GM19099 (cell line): ENCODE data around the gene OSM.

Source experiments
- POLR2A ChIP-seq: IDR thresholded peaks from 3 replicates; pipeline ENCODE4 v1.6.1; 2011; ENCODE audit warnings: low read depth; ENCODE audit not compliant: insufficient read length; ENCODE audit errors: extremely low read depth

Gene OSM

DNA sequence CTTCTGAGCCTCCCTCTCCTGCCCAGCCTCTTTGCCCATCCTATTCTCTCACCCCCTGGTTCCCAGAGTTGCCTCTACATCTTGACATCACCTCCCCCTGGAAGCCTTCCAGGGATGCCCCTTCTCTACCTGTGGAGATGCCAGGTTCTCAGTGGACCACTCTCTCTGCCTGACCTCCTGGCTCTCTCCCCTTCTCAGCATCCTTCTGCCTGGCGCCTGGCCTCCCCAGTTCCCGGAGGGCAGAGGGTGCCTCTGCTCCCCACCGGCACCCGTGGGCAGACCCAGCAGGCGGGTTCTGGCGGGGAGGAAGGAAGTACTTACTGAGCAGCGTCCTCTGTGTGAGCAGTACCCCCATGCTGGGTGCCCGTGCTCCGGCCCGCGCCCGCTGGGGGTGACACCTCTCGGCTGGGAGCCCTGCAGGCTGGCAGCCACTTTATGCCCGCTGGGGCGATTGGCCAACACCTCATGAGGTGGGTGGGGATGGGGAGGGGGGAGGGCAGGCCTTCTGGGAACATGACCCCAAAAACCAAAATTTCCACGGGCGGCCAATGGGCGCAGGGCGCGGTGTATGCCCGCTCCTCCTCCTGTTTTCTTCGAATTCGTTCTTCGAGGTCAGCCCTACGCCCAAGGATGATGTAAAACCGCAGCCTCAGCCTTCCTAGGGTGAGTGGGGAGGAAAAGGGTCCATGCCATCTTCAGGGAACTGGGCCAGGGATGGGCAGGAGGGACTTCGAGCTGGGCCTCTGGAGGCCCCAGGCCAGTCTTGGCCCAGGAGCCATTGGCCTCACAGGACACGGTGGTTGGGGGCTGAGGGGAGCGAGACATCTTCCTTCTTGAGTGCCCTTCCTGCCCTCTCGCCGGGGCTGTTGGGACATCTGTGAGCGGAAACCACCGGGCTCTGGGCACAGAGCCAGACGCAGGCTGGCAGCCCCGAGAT, at the start of gene OSM:
Gene OSM, minus strand, starts transcription at position 407 of the 937 bp plus-strand sequence. Its CDS starts 52 bp downstream, at position 355.
- peak; percentile 24 for TF ChIP-seq POLR2A

DNA sequence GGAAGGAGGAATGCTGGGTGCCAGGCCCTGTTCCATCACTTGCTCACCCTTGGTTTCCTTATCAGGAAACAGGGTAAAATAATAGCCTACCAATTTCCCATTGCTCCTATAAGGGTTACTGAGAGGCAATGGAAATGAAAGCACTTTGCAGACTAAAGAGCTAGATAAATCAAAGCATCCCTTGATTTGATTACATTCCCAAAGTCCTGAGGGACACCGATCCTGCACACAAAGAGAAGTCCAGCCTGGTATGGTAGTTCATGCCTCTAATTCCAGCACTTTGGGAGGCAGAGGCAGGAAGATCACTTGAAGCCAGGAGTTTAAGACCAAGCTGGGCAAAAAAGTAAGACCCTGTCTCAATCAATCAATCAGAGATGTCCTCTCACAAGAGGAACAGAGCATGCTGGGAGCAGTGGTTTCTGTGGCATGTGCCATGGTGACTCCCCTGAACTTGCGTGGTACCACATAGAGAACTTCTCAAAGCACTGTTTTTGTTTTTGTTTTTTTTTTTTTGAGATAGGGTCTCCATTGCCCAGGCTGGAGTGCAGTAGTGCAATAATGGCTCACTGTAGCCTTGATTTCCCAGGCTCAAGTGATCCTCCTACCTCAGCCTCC, 49.4 kb upstream of the OSM start:
- no peak for TF ChIP-seq POLR2A

DNA sequence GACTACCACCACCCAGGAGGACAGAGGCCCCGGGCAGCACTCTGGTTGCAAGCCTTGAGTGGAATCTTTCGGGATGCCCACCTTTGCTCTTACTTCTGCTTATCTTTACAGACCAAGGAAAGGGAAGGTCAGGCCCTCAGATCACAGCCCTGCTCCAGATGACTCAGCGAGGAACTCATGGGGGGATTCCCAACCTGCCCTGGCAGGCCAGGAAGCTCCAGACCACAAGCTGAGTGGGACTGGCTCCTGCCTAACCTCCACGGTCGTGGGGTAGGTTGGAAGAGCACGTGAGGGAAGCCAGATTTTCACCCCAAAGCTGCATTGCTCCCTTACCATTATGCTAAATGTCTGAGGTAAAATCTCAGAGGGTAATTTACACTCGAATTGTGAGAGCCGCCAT, 48.3 kb upstream of the OSM start:
- no peak for TF ChIP-seq POLR2A

DNA sequence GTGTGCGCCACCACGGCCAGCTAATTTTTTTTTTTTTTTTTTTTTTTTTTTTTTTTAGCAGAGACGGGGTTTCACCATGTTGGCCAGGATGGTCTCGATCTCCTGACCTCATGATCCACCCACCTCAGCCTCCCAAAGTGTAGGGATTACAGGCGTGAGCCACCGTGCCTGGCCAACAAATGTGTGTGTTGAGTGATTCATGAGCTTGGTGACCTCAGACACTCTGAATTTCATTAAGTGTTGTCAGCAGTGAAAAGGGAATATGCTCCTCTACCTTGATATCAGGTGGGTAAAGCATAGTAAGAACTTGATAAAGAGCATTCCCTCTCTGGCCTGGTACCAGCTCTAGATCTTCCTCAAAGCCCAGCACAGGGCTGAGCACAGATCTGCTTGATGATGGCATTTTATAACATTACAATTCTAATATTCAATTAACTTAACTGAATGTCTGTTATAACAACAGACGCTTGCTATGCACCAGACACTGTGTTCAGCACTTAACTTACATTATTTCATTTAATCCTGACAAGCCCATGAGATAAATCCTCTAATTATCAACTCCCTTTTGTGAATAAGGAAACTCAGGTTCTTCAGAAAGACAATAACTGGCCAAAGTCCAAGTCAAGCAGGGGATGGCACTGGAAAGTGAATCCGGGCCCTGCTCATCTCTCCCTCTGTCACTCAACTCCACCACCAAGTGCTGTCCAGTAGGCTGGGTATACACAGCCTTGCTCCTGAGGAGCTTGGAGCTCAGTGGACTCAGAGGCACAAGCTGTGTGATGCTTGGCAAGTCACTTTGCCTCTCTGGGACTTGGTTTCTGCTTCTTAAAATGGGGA, 47.1 kb upstream of the OSM start:
- TF ChIP-seq POLR2A, result no peak

DNA sequence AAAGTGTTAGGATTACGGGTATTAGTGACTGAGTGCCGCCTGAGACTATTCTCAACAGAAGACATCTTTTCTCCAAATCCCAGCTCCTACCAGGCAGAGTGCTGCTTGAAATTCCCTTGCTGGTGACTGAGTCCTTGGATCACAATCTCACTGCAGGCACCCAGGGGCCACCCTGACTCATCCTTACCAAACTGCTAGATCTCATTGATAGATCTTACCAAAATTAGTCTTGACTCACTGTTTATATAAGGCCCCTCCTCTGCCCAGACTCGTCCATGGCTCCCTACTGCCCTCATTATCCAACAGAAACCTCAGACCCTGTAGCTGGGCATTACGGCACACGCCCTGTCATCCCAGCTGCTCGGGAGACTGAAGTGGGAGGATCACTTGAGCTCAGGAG, 45.4 kb upstream of the OSM start:
- TF ChIP-seq POLR2A, result no peak

DNA sequence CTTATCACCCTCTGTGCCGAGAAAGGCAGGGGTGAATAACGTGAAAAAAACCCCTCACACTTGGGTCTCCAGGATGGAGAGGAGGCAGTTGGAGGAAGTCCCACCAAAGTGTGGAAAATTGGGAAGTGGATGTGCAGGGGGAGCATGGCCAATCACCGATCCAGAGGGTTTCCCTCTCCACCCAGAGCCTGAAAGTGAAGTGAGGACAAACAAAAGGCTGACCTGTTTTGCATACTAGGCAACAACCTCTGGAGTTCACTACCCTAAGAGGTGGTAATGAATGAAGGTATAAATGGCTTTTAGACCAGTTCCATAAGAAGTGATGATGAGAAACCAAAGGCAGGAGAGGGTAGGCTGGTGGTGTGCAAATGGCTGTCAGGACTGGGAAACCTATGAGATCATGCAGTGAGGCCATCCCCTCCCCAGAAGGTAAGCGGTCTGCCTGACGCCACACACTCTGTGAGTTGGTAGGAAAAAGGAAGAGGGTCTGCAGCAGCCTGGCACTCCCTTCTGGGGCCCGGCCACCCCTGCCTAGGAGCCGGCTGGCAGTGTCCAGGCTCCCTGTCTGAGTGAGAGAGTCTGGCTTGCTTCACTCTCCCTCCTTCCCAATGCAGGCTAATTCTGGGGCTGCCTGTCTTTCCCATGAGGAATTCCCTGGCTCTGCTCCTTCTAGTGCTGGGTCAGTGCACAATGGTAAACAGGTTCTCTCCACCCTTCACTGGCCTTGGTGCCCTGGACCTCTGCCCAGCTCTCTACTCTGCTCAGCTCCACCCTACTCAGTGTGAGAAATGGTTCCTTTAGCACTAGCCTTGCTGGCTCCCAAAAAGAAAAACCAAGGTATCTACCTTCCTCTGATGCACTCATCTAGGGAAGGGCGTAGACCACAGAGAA, 44.5 kb upstream of the OSM start:
- TF ChIP-seq POLR2A, result no peak

DNA sequence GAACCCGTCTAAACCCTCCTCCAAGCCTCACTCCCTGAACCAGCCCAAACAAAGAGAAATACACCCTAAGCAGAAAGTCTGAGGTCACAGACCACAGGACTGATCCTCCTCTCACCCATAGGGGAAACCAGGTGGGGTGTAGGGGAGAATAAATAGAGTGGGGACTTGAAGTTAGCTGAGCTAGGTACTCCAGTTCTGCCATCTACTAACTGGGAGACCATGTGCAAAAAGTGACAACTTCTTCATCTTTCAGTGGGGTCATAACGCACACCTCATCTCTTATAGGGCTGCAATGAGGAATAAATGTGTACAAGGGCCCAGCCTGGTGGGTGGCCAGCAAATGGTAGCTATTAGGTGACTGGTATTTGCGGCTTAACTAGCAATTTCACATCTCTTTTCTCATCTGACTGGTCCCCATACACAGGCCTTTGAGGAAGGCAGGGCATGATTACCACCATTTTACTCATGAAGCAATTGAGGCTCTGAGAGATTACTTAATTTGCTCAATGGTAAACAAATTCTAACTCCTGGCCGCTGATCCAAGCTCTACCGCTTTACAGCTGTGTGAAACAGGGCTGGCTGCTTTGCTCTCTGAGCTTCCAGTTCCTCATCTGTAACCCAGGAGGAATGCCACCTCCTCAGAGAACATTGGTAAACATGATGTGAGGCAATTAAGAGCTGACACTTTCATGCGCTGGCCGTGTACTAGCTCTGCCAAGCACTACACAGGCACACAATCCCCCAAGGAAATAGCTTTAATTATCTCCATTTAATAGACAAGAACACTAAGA, 43.5 kb upstream of the OSM start:
- no peak for TF ChIP-seq POLR2A

DNA sequence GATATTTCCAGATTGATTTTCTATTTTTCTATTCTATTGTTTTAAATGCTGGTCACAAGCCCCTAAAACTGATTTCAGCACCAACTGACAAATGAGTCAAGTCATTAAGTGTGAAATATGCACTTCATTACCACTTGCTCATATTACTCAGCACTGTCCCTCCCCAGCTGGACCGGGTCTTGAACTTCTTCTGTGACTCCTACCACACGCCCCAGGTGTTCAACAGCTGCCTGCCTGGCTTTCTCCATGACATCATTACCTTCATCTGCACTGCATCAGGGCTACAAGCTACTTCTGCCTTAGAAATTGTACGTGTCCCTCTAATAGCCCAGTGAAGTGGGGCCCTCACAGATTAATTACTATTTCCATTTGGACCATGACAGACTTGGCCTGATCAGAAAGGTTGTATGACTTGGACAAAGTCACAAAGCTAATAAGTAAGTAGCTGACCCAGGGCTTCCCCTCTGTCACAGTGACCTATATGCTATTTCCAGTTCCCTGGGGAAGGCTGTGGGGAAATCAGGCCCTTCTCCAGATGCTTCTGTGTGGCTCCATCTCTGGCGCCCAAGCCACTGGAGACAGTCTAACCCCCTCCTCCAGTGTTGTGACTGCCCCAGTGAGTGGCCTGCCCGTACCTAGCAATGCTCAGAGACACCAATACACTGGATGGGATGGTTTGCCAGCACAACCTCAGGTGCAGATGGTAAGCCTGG, 42.0 kb upstream of the OSM start:
- no peak for TF ChIP-seq POLR2A

DNA sequence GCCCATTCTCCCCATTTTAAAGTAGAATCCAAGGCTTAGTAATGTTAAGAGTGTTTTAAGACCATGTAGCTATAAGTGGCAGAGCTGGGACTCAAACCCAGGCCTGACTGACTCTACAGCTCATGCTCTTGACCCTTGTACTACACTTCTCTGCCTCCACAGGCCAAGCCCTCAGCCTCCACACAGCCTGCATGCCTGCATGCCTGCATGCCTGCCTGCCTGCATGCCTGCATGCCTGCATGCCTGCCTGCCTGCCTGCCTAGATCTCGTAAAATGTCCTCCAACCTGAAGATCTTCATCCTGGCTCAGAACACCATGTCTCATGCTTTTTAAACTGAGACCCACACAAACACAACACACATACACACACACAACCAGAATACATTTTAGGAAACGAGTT, 41.4 kb upstream of the OSM start:
- TF ChIP-seq POLR2A, result no peak

DNA sequence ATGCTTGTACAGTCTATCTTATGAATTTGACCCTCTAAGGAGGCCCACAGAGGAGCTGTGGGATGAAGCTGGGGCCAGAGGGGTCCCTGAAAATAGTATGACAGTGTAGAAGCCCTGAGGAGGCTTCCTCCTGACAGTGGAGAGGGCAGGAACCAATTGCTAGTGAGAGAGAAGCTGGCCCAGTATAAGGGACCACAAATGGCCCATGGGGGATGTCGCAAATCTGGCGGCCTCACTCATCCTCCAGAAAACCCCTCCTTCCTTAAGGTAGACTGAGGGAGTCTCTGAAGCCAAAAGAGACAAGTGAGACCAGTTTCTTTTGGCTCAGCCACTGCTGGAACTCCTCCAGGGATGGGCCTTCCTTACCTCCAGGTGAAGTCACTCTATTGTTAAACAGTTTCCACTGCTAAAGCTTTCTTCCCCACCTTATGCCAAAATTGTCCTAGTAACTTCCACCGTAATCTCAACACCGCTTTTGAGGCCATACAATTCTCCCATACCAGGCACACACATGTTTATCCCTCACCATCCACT, 40.5 kb upstream of the OSM start:
- TF ChIP-seq POLR2A, result no peak

DNA sequence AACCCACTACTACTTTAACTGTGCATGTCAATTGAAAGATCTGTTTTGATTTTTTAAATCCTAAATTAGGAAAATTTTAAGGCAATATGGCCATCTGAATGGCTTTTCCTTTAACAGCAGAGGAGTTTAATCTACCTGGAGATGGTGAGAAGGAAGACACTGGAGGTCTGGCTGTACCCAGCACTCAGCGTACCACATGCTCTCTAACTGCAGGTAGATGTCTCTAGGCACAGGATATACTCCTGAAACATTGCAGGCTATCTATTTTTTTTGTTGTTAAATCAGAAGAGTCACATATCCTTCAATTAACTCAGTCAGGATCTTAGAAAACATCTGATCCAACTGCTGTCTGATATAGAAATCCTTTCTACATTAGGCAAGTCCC, 40.0 kb upstream of the OSM start:
- peak; percentile 20 for TF ChIP-seq POLR2A

DNA sequence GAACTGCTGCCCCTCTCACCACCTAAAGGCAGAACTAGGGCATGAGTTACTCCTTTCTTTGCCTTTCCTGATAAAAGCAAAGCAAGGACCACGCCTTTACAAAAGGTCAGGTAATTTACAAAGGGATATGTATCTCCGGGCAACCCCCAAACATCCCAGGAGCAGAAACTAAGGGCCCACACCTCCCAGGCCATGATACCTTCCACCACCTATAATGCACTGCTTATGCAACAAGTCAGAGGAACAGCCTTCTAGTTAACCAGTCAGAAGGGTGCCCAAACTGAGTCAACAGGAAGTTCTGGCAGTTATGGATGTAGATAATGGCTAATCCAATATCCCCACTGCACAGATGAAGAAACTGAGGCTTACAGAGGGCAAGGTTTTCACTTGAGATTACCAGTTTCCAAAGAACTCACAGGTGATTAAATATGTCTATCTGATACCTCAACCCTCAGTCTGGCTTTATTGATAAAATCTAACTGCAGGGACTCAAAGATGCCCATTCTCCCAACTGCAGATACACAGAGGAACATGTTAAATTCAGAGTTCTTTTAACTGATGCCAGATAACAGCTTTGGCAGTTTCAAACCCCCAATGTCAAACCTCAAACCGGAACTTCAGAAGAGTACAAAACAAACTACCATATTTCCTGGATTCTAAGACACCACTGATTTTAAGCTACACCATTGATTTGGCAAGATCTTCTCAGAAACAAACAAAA, 39.4 kb upstream of the OSM start:
- TF ChIP-seq POLR2A, result peak; percentile 45
